ENCODE results near the gene KIFAP3.

GRCh38 chr1:170017478-170017877 is 57.0 kb downstream of the KIFAP3 start:
- TF ChIP-seq EZH2 (IDR thresholded peaks at IDR 0.05) (no peak), CTCF (IDR thresholded peaks at IDR 0.05) (no peak), EZH2phosphoT487 (IDR thresholded peaks at IDR 0.05) (no peak)

All from neural progenitor cell (in vitro differentiated cells).